Calu3 (cell line): ENCODE measurements around the gene BMERB1. TPM values are rescaled to one million over a fixed set of nuclear protein-coding genes. Genes with fewer than 3 reads are reported as not detected.
"Not testable (repeated sequence)": the region's sequence is repeated elsewhere in the genome, so short reads cannot be mapped to it uniquely, and the experiment has no call there.

ENCODE experiments used
- BruUV-seq: library from RNA; stranded (reverse); fragments of 400-500 nt; replicated peaks from 2 replicates; lab custom pipeline; 2021; lab: Mats Ljungman, UMichigan
- CTCF ChIA-PET: fragments of 300-600 bp; sonication (Branson Sonifier 250); formaldehyde crosslinking; loops from one replicate; lab custom pipeline; 2022; ENCODE audit warnings: antibody characterized with exemption; lab: Charles Lee
- DNase-seq: peaks from one replicate; pipeline ENCODE4 v3.0.0; 2022
- H3K27ac Mint-ChIP-seq: one replicate; pipeline ENCODE4 v1.8.0; 2022; ENCODE audit warnings: mixed read lengths; ENCODE audit not compliant: unreplicated experiment
- H3K27me3 Mint-ChIP-seq: one replicate; pipeline ENCODE4 v1.8.0; 2022; ENCODE audit warnings: mixed read lengths; ENCODE audit not compliant: unreplicated experiment
- H3K36me3 Mint-ChIP-seq: one replicate; pipeline ENCODE4 v1.8.0; 2022; ENCODE audit warnings: mild to moderate bottlenecking, moderate library complexity, mixed read lengths; ENCODE audit not compliant: insufficient read depth, unreplicated experiment
- H3K4me1 Mint-ChIP-seq: one replicate; pipeline ENCODE4 v1.8.0; 2022; ENCODE audit warnings: mild to moderate bottlenecking, low read depth, mixed read lengths; ENCODE audit not compliant: unreplicated experiment
- H3K4me3 Mint-ChIP-seq: one replicate; pipeline ENCODE4 v1.8.0; 2022; ENCODE audit warnings: mild to moderate bottlenecking, low read depth, moderate library complexity, mixed read lengths; ENCODE audit not compliant: unreplicated experiment
- H3K9me3 Mint-ChIP-seq: one replicate; pipeline ENCODE4 v1.8.0; 2022; ENCODE audit warnings: low read depth, mixed read lengths; ENCODE audit not compliant: unreplicated experiment
- intact Hi-C: fragments of 100-400 bp; cut with micrococcal nuclease; formaldehyde crosslinking; loops from one replicate; pipeline ENCODE4 v1.10.0; 2022; ENCODE audit not compliant: unreplicated experiment
- total RNA-seq: library from RNA; stranded (reverse); gene quantifications from 2 replicates; pipeline ENCODE4 v1.2.3, GENCODE V29; 2022
- TF ChIP-seq, protein P1 (sequence below): fragments of 200-600 bp; IDR thresholded peaks from one replicate; pipeline ENCODE4 v1.8.0; 2022; ENCODE audit warnings: antibody characterized with exemption; ENCODE audit not compliant: unreplicated experiment

The BMERB1 gene
- total RNA-seq, 1 experiment from 2014 or later = 3.0 TPM

DNA sequence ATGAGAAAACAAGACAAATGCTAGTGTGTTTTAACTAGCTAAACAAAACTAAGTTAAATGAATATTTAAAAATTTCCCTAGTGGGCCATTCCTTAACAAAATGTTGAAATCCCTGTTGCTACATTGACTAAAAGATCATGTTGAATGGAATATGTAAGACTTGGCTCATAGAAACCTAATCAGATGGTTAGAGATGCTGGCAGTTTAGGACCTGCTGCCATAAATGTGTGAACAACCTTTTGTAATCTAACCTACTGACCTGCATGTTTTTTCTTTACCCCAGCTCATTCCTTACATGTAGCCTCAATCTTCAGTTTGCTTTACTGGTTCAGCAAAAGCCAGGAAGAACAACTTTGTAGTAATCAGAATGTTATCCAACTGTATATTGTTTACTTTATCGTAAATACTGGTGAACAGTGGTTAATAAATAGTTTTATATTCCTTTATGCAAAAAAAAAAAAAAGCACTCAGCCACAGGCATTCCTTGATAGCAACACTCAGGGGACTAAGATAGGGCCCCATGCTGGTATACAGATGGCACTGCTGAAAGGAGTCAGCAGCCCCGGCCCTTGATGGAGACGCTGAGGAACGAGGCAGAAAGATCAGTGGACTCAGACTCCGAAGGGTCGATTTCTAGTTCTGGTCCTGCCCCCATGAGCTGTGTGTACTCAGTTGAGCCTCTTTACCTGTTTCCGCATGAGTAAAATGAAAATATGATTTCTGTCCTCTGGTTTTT lies 130.4 kb downstream of the BMERB1 start:
- H3K27me3 Mint-ChIP-seq = no peaks in the 10 kb centered on the region
- no peak overlapping the region for H3K27ac Mint-ChIP-seq
- no peaks in the 10 kb centered on the region for H3K4me1 Mint-ChIP-seq
- H3K4me3 Mint-ChIP-seq = no peak overlapping the region
- no peaks in the 10 kb centered on the region for H3K36me3 Mint-ChIP-seq
- DNase-seq = no peak
- CTCF ChIA-PET = interaction anchor here (1.4 kb wide), 1 partner anchor 14 kb away, joined by 3 read pairs; no protein-coding TSS in a partner anchor
- no TSS peak for BruUV-seq
- H3K9me3 Mint-ChIP-seq = peaks cover 3% of the 10 kb centered on the region
- TF ChIP-seq, protein P1, sequence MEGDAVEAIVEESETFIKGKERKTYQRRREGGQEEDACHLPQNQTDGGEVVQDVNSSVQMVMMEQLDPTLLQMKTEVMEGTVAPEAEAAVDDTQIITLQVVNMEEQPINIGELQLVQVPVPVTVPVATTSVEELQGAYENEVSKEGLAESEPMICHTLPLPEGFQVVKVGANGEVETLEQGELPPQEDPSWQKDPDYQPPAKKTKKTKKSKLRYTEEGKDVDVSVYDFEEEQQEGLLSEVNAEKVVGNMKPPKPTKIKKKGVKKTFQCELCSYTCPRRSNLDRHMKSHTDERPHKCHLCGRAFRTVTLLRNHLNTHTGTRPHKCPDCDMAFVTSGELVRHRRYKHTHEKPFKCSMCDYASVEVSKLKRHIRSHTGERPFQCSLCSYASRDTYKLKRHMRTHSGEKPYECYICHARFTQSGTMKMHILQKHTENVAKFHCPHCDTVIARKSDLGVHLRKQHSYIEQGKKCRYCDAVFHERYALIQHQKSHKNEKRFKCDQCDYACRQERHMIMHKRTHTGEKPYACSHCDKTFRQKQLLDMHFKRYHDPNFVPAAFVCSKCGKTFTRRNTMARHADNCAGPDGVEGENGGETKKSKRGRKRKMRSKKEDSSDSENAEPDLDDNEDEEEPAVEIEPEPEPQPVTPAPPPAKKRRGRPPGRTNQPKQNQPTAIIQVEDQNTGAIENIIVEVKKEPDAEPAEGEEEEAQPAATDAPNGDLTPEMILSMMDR = no peak
- intact Hi-C loops = no loop called here

DNA sequence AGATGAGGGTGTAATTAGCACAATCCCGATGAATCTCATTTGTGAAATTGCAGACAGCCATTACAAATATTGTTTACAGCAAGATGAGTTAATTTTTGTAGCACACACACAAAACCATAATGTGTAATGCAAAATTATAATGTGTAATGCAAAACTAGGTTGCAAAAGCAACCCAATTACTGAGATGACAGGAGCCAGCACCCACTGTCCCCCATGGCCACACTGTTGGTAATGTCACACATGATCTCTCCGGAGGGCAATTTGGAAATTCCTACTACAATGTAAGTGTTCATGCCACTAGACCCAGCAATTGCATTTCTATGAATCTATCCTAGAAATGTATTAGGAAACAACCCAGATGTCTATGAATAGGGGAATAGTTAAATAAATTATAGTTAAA lies 131.7 kb downstream of the BMERB1 start:
- Mint-ChIP-seq H3K36me3 (no peaks in the 10 kb centered on the region), H3K4me3 (no peak overlapping the region), H3K9me3 (peaks cover 3% of the 10 kb centered on the region), H3K27me3 (no peaks in the 10 kb centered on the region), H3K4me1 (no peaks in the 10 kb centered on the region), H3K27ac (no peak overlapping the region)
- CTCF ChIA-PET = no interaction called here
- BruUV-seq = no TSS peak
- TF ChIP-seq, protein P1 = no peak
- intact Hi-C loops = no loop called here
- DNase-seq = no peak

DNA sequence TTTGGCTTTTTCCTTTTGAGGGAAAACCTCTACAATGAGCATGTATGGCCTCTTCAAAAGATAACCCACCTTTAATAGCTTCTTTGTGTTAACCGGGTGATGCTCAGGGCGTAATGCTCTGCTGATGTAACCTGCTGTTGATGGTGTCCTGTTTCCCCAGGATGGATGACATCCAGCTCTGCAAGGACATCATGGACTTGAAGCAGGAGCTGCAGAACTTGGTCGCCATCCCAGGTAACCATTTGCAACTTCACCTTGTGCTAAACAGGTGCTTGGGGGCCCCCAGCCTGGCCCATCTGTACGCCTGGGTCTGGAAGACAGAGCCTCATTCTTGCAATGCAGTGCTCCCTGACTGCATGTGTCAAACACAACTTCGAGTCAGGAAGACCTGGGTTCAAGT lies 133.4 kb downstream of the BMERB1 start:
- peaks cover 5% of the 10 kb centered on the region for H3K9me3 Mint-ChIP-seq
- DNase-seq = no peak
- CTCF ChIA-PET = no interaction called here
- H3K4me1 Mint-ChIP-seq = peaks cover 15% of the 10 kb centered on the region
- H3K27me3 Mint-ChIP-seq = no peaks in the 10 kb centered on the region
- H3K27ac Mint-ChIP-seq = no peak overlapping the region
- no peak overlapping the region for H3K4me3 Mint-ChIP-seq
- peaks cover 3% of the 10 kb centered on the region for H3K36me3 Mint-ChIP-seq
- intact Hi-C loops = no loop called here
- BruUV-seq = no TSS peak
- TF ChIP-seq, protein P1 = no peak

DNA sequence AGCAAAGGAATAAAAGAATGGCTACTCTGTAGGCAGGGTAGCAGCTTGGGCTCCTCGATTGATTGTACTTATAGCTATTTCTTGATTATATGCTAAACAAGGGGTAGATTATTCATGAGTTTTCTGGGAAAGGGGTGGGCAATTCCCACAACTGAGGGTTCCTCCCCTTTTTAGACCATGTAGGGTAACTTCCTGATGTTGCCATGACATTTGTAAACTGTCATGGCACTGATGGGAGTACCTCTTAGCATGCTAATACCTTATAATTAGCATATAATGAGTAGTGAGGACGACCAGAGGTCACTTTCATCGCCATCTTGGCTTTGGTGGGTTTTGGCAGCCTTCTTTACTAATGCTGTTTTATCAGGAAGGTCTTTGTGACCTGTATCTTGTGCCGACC lies 136.3 kb downstream of the BMERB1 start:
- intact Hi-C loops, CTCF ChIA-PET, H3K36me3 Mint-ChIP-seq, DNase-seq, BruUV-seq, H3K27ac Mint-ChIP-seq, H3K27me3 Mint-ChIP-seq, H3K4me3 Mint-ChIP-seq, H3K9me3 Mint-ChIP-seq: not testable (repeated sequence)
- peaks cover 25% of the 10 kb centered on the region for H3K4me1 Mint-ChIP-seq

DNA sequence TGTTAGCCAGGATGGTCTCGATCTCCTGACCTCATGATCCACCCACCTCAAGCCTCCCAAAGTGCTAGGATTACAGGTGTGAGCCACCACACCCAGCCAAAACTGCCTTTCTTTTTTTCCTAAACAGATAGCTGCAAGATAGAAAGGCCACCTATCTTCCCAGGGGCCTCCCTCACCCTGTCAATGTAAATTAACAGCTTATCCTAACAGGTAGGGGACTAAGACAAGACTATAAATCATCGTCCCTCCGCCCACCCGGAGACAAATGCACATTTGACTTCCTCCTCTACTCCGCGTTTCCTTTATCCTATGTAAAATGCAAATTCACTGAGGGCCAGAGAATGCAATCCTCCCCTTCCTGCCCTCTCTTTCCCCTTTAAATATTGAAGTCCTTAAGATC lies 137.2 kb downstream of the BMERB1 start:
- TF ChIP-seq, protein P1 = no peak
- Mint-ChIP-seq H3K36me3 (peaks cover 7% of the 10 kb centered on the region), H3K4me3 (no peak overlapping the region), H3K27ac (no peak overlapping the region), H3K4me1 (peaks cover 25% of the 10 kb centered on the region), H3K9me3 (peaks cover 2% of the 10 kb centered on the region), H3K27me3 (no peaks in the 10 kb centered on the region)
- intact Hi-C loops = no loop called here
- no TSS peak for BruUV-seq
- CTCF ChIA-PET = interaction anchor here (0.6 kb wide), 1 partner anchor 83 kb away, joined by 3 read pairs; no protein-coding TSS in a partner anchor
- no peak for DNase-seq
